Measurements from ENCODE around the gene ILRUN. TPM values are rescaled to one million over a fixed set of nuclear protein-coding genes. Genes with fewer than 3 reads are reported as not detected.

Gene ILRUN
- total and polyA plus RNA-seq, 9 of the 15 experiments (the other 6 are each of a cell fraction or from before 2014, with no cell fraction given) = 24.9 to 78.9 (median 53.4) TPM

- TF ChIP-seq GTF2B (IDR thresholded peaks at IDR 0.05; ENCODE audit: extremely low read depth, insufficient read length) (no peak), ARID3B (CRISPR knock-in tag; IDR thresholded peaks at IDR 0.05; ENCODE audit: borderline replicate concordance) (no peak), ETS1 (conservative IDR thresholded peaks at IDR 0.05; ENCODE audit: control insufficient read depth, low read depth, low read length) (no peak), E2F6 (IDR thresholded peaks at IDR 0.05; ENCODE audit: borderline replicate concordance in 1 of 2, extremely low read depth in 1 of 2, insufficient read depth in 1 of 2, insufficient read length in 1 of 2, low read depth in 1 of 2, low read length in 1 of 2, poor library complexity in 1 of 2, severe bottlenecking in 1 of 2) (no peak), MTA1 (IDR thresholded peaks at IDR 0.05; ENCODE audit: borderline replicate concordance) (no peak), ZNF140 (CRISPR knock-in tag; IDR thresholded peaks at IDR 0.05) (no peak), ZKSCAN1 (IDR thresholded peaks at IDR 0.05; ENCODE audit: low read depth, low read length) (no peak), PTTG1 (tag; IDR thresholded peaks at IDR 0.05; ENCODE audit: low read depth) (no peak), SMARCC2 (IDR thresholded peaks at IDR 0.05; ENCODE audit: low read depth) (no peak; the same call in 1 of the 2 replicates), FOXM1 (IDR thresholded peaks at IDR 0.05; ENCODE audit: low read depth) (no peak), FOXM1 (CRISPR knock-in tag; IDR thresholded peaks at IDR 0.05; ENCODE audit: low read depth) (no peak), KLF6 (CRISPR knock-in tag; IDR thresholded peaks at IDR 0.05; ENCODE audit: borderline replicate concordance) (no peak), CXXC5 (CRISPR knock-in tag; IDR thresholded peaks at IDR 0.05) (no peak), CTCF (IDR thresholded peaks at IDR 0.05 in 2 of 3, conservative IDR thresholded peaks at IDR 0.05 in 1 of 3; ENCODE audit: insufficient read depth in 2 of 3, low read depth in 1 of 3, low read length in 3 of 3) (no peak), KDM2B (CRISPR knock-in tag; IDR thresholded peaks at IDR 0.05) (no peak), KLF10 (CRISPR knock-in tag; IDR thresholded peaks at IDR 0.05) (no peak), U2AF2 (optimal IDR thresholded peaks at IDR 0.05; ENCODE audit: low read depth, low read length) (no peak), HDGF (IDR thresholded peaks at IDR 0.05) (no peak), PHB (CRISPR knock-in tag; IDR thresholded peaks at IDR 0.05) (no peak), ZBTB2 (IDR thresholded peaks at IDR 0.05) (no peak), HOXB6 (CRISPR knock-in tag; IDR thresholded peaks at IDR 0.05; ENCODE audit: borderline replicate concordance) (no peak)
Measured at GRCh38 chr6:34697904-34698559, 1.5 kb upstream of the ILRUN start (continued).

Measured in K562 (cell line).